Neural cell (in vitro differentiated cells): ENCODE data around the gene SH3PXD2A. TPM values are rescaled to one million over a fixed set of nuclear protein-coding genes. Genes with fewer than 3 reads are reported as not detected.

Experiments
- H2AFZ ChIP-seq: fragments of 200-600, 300-800 bp; sonication (generic), shearing (Covaris generic); 2 replicates; pipeline ENCODE4 v1.6.0; 2014; ENCODE audit warnings: low read depth, mild to moderate bottlenecking, antibody characterized with exemption, low read length, moderate library complexity
- H3F3A ChIP-seq: fragments of 200-600 bp; shearing (Covaris generic); 2 replicates; pipeline ENCODE4 v1.6.1; 2016; ENCODE audit warnings: mild to moderate bottlenecking, moderate library complexity, mixed read lengths, antibody characterized with exemption, low read length; ENCODE audit not compliant: insufficient read depth, poor library complexity, severe bottlenecking
- H3K27ac ChIP-seq: fragments of 200-600, 300-800 bp; sonication (generic), shearing (Covaris generic); 2 replicates; pipeline ENCODE4 v1.5.1; 2014; ENCODE audit warnings: mild to moderate bottlenecking, low read length, moderate library complexity
- H3K27me3 ChIP-seq: fragments of 300-800, 200-600 bp; sonication (generic), shearing (Covaris generic); 2 replicates; pipeline ENCODE4 v1.6.0; 2014; ENCODE audit warnings: mild to moderate bottlenecking, low read depth, low read length, moderate library complexity; ENCODE audit not compliant: insufficient read depth
- H3K36me3 ChIP-seq: fragments of 300-800, 200-600 bp; sonication (generic), shearing (Covaris generic); 2 replicates; pipeline ENCODE4 v1.5.1; 2014; ENCODE audit warnings: mild to moderate bottlenecking, antibody characterized with exemption, low read length, moderate library complexity; ENCODE audit not compliant: insufficient read depth
- H3K4me2 ChIP-seq: fragments of 300-800, 200-600 bp; sonication (generic), shearing (Covaris generic); 2 replicates; pipeline ENCODE4 v1.6.0; 2014; ENCODE audit warnings: mild to moderate bottlenecking, low read length
- H3K4me3 ChIP-seq: fragments of 300-800, 200-600 bp; sonication (generic), shearing (Covaris generic); 2 replicates; pipeline ENCODE4 v1.5.1; 2014; ENCODE audit warnings: mild to moderate bottlenecking, low read length, moderate library complexity
- H3K79me2 ChIP-seq: fragments of 200-600 bp; shearing (Covaris generic); replicated peaks from 2 replicates; pipeline ENCODE4 v1.6.0; 2014; ENCODE audit warnings: mild to moderate bottlenecking, low read length, moderate library complexity; ENCODE audit not compliant: insufficient read depth
- H3K9ac ChIP-seq: fragments of 300-800, 200-600 bp; sonication (generic), shearing (Covaris generic); 2 replicates; pipeline ENCODE4 v1.6.1; 2016; ENCODE audit warnings: mild to moderate bottlenecking, low read length, mixed read lengths
- H3K9me2 ChIP-seq: fragments of 200-600 bp; shearing (Covaris generic); 2 replicates; pipeline ENCODE4 v1.6.1; 2016; ENCODE audit warnings: mild to moderate bottlenecking, low read length, mixed read lengths; ENCODE audit not compliant: insufficient read depth
- H3K9me3 ChIP-seq: fragments of 200-600, 300-800 bp; sonication (generic), shearing (Covaris generic); 2 replicates; pipeline ENCODE4 v1.6.1; 2016; ENCODE audit warnings: mild to moderate bottlenecking, mixed run types, low read length, moderate library complexity, mixed read lengths
- H4K20me1 ChIP-seq: fragments of 200-600 bp; shearing (Covaris generic); 2 replicates; pipeline ENCODE4 v1.6.1; 2016; ENCODE audit warnings: mild to moderate bottlenecking, mixed run types; ENCODE audit not compliant: insufficient read depth
- CTCF ChIP-seq: fragments of 450-650 bp; IDR thresholded peaks from 2 replicates; pipeline ENCODE4 v1.5.1; 2014; ENCODE audit warnings: antibody characterized with exemption, mild to moderate bottlenecking, moderate library complexity; ENCODE audit not compliant: poor library complexity, severe bottlenecking
- EP300 ChIP-seq: fragments of 450-650 bp; conservative IDR thresholded peaks from 2 replicates; pipeline ENCODE4 v1.6.1; 2014; ENCODE audit warnings: antibody characterized with exemption, mild to moderate bottlenecking, moderate library complexity; ENCODE audit not compliant: poor library complexity, severe bottlenecking
- EZH2 ChIP-seq: fragments of 200-600, 300-800 bp; shearing (Covaris generic), sonication (generic); IDR thresholded peaks from 2 replicates; pipeline ENCODE4 v1.6.1; 2014; ENCODE audit warnings: antibody characterized with exemption, low read length, borderline replicate concordance, mild to moderate bottlenecking; ENCODE audit not compliant: insufficient read depth, poor library complexity, severe bottlenecking
- MXI1 ChIP-seq: fragments of 450-650 bp; conservative IDR thresholded peaks from 2 replicates; pipeline ENCODE4 v1.6.1; 2014; ENCODE audit warnings: antibody characterized with exemption, mild to moderate bottlenecking; ENCODE audit not compliant: poor library complexity, severe bottlenecking
- POLR2AphosphoS5 ChIP-seq: IDR thresholded peaks from 2 replicates; pipeline ENCODE4 v1.6.1; 2012
- RAD21 ChIP-seq: fragments of 450-650 bp; conservative IDR thresholded peaks from 2 replicates; pipeline ENCODE4 v1.6.1; 2014; ENCODE audit warnings: antibody characterized with exemption, mild to moderate bottlenecking, moderate library complexity
- REST ChIP-seq: IDR thresholded peaks from 2 replicates; pipeline ENCODE4 v1.6.1; 2012; ENCODE audit warnings: borderline replicate concordance
- SMC3 ChIP-seq: fragments of 450-650 bp; conservative IDR thresholded peaks from 2 replicates; pipeline ENCODE4 v1.6.1; 2014; ENCODE audit warnings: antibody characterized with exemption, mild to moderate bottlenecking, moderate library complexity; ENCODE audit not compliant: poor library complexity
- TAF1 ChIP-seq: IDR thresholded peaks from 2 replicates; pipeline ENCODE4 v1.6.1; 2012; ENCODE audit warnings: low read depth
- polyA plus RNA-seq: library from polyadenylated mRNA; depleted of rRNA; stranded (reverse); fragments of >200 nt; gene quantifications from 2 replicates; pipeline ENCODE4 v1.2.3, GENCODE V29; 2014

The SH3PXD2A gene
- polyA plus RNA-seq, 1 donor from 2014 or later, result 5.2 TPM

GRCh38 chr10:103793429-103793828 is 61.9 kb downstream of the SH3PXD2A start:
- TF ChIP-seq MXI1 (no peak), EZH2 (no peak), CTCF (no peak), REST (no peak), EP300 (no peak), TAF1 (no peak), SMC3 (no peak), POLR2AphosphoS5 (no peak), RAD21 (no peak)
- H3K9me2 ChIP-seq, result no peaks in the 10 kb centered on the region

GRCh38 chr10:103792547-103792946 is 62.8 kb downstream of the SH3PXD2A start:
- Histone ChIP-seq H3K4me3 (no peak overlapping the region), H3K9ac (no peak overlapping the region), H3K9me2 (no peaks in the 10 kb centered on the region), H2AFZ (no peak overlapping the region), H3K36me3 (no peaks in the 10 kb centered on the region), H3F3A (no peaks in the 10 kb centered on the region), H4K20me1 (no peaks in the 10 kb centered on the region), H3K27me3 (no peaks in the 10 kb centered on the region), H3K27ac (no peak overlapping the region), H3K9me3 (no peaks in the 10 kb centered on the region), H3K4me2 (no peak overlapping the region), H3K79me2 (no peaks in the 10 kb centered on the region)
- TF ChIP-seq POLR2AphosphoS5, result no peak
- no peak for TF ChIP-seq REST
- no peak for TF ChIP-seq CTCF
- no peak for TF ChIP-seq SMC3
- no peak for TF ChIP-seq RAD21
- no peak for TF ChIP-seq TAF1

More at GRCh38 chr10:103793429-103793828, 61.9 kb downstream of the SH3PXD2A start:
- Histone ChIP-seq H3K27ac (no peak overlapping the region), H3K36me3 (no peaks in the 10 kb centered on the region), H3K4me3 (no peak overlapping the region), H3K9ac (no peak overlapping the region), H3F3A (no peaks in the 10 kb centered on the region), H4K20me1 (no peaks in the 10 kb centered on the region), H3K79me2 (no peaks in the 10 kb centered on the region), H3K9me3 (no peaks in the 10 kb centered on the region), H3K4me2 (no peak overlapping the region), H3K27me3 (no peaks in the 10 kb centered on the region), H2AFZ (no peak overlapping the region)
